Measurements from ENCODE around the gene INPP5D.

DNA sequence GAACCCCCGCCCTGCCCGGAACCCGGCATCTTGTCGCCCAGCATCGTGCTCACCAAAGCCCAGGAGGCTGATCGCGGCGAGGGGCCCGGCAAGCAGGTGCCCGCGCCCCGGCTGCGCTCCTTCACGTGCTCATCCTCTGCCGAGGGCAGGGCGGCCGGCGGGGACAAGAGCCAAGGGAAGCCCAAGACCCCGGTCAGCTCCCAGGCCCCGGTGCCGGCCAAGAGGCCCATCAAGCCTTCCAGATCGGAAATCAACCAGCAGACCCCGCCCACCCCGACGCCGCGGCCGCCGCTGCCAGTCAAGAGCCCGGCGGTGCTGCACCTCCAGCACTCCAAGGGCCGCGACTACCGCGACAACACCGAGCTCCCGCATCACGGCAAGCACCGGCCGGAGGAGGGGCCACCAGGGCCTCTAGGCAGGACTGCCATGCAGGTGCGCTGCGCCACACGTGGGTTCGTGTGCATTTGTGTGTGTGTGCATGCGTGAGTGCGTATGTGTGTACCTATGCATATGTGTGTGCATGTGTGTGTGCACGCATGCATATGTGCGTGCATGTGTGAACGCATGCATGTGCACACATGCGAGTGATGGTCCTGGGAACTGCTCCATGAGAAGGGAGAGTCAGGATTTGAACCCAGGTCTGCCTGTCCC lies 144.3 kb downstream of the INPP5D start:
- TF ChIP-seq, protein P1, sequence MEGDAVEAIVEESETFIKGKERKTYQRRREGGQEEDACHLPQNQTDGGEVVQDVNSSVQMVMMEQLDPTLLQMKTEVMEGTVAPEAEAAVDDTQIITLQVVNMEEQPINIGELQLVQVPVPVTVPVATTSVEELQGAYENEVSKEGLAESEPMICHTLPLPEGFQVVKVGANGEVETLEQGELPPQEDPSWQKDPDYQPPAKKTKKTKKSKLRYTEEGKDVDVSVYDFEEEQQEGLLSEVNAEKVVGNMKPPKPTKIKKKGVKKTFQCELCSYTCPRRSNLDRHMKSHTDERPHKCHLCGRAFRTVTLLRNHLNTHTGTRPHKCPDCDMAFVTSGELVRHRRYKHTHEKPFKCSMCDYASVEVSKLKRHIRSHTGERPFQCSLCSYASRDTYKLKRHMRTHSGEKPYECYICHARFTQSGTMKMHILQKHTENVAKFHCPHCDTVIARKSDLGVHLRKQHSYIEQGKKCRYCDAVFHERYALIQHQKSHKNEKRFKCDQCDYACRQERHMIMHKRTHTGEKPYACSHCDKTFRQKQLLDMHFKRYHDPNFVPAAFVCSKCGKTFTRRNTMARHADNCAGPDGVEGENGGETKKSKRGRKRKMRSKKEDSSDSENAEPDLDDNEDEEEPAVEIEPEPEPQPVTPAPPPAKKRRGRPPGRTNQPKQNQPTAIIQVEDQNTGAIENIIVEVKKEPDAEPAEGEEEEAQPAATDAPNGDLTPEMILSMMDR (IDR thresholded peaks at IDR 0.05; ENCODE audit: insufficient read depth, low read depth, low read length), result no peak
- TF ChIP-seq EZH2 (IDR thresholded peaks at IDR 0.05; ENCODE audit: insufficient read depth, low read length), result no peak
